Trophoblast cell (in vitro differentiated cells and primary cell): Measurements from ENCODE around the gene KAT6B.

Experiments
- DNase-seq, 2 donors: peaks; one replicate each; pipeline ENCODE4 v3.0.0-alpha.2; 2016
- H2AFZ ChIP-seq: 2 replicates; pipeline ENCODE4 v1.6.1; 2013; ENCODE audit warnings: low read length, moderate library complexity, mild to moderate bottlenecking; ENCODE audit not compliant: insufficient read depth, poor library complexity
- H2AK5ac ChIP-seq: 2 replicates; pipeline ENCODE4 v1.6.1; 2013; ENCODE audit warnings: mild to moderate bottlenecking, low read length
- H2BK120ac ChIP-seq: 2 replicates; pipeline ENCODE4 v1.6.1; 2013; ENCODE audit warnings: low read length, mild to moderate bottlenecking, moderate library complexity; ENCODE audit not compliant: insufficient read depth, poor library complexity
- H2BK12ac ChIP-seq: 2 replicates; pipeline ENCODE4 v1.6.1; 2013; ENCODE audit warnings: mild to moderate bottlenecking, low read length, moderate library complexity
- H2BK5ac ChIP-seq: 2 replicates; pipeline ENCODE4 v1.6.1; 2013; ENCODE audit warnings: low read length, low read depth, moderate library complexity, mild to moderate bottlenecking; ENCODE audit not compliant: poor library complexity
- H3K14ac ChIP-seq: 2 replicates; pipeline ENCODE4 v1.6.1; 2013; ENCODE audit warnings: mild to moderate bottlenecking, low read length
- H3K18ac ChIP-seq: 2 replicates; pipeline ENCODE4 v1.6.1; 2013; ENCODE audit warnings: mild to moderate bottlenecking, low read length
- H3K23ac ChIP-seq: 2 replicates; pipeline ENCODE4 v1.6.1; 2013; ENCODE audit warnings: low read length
- H3K27ac ChIP-seq: 2 replicates; pipeline ENCODE4 v1.5.1; 2013; ENCODE audit warnings: low read depth, mild to moderate bottlenecking, inconsistent platforms, low read length, moderate library complexity
- H3K27me3 ChIP-seq: 2 replicates; pipeline ENCODE4 v1.6.1; 2013; ENCODE audit warnings: inconsistent platforms, mild to moderate bottlenecking, low read length, moderate library complexity; ENCODE audit not compliant: insufficient read depth
- H3K36me3 ChIP-seq, 2 experiments: 1 replicate in 1 of 2; 2 replicates in 1 of 2; pipeline ENCODE4 v1.6.1; 2013; ENCODE audit warnings: low read length in 2 of 2, mild to moderate bottlenecking in 2 of 2, moderate library complexity in 1 of 2; ENCODE audit not compliant: insufficient read depth in 2 of 2, control insufficient read depth in 1 of 2
- H3K4ac ChIP-seq: 2 replicates; pipeline ENCODE4 v1.6.1; 2013; ENCODE audit warnings: low read depth, mild to moderate bottlenecking, low read length, moderate library complexity
- H3K4me1 ChIP-seq, 2 experiments: 1 replicate in 1 of 2; 2 replicates in 1 of 2; pipeline ENCODE4 v1.6.1; 2013; ENCODE audit warnings: low read length in 2 of 2, mild to moderate bottlenecking in 2 of 2, moderate library complexity in 1 of 2; ENCODE audit not compliant: insufficient read depth in 2 of 2, control insufficient read depth in 1 of 2
- H3K4me2 ChIP-seq: 2 replicates; pipeline ENCODE4 v1.6.1; 2013; ENCODE audit warnings: inconsistent platforms, mild to moderate bottlenecking, low read length, moderate library complexity
- H3K4me3 ChIP-seq: 2 replicates; pipeline ENCODE4 v1.5.1; 2013; ENCODE audit warnings: mild to moderate bottlenecking, low read depth, low read length, inconsistent platforms
- H3K79me1 ChIP-seq: one replicate; pipeline ENCODE4 v1.6.1; 2013; ENCODE audit warnings: low read length
- H3K79me2 ChIP-seq: 2 replicates; pipeline ENCODE4 v1.6.1; 2013; ENCODE audit warnings: low read length, mild to moderate bottlenecking; ENCODE audit not compliant: control insufficient read depth, insufficient read depth, poor library complexity
- H3K9ac ChIP-seq: 2 replicates; pipeline ENCODE4 v1.6.1; 2013; ENCODE audit warnings: mild to moderate bottlenecking, low read length
- H3K9me3 ChIP-seq: 2 replicates; pipeline ENCODE4 v1.6.1; 2013; ENCODE audit warnings: low read depth, mild to moderate bottlenecking, control low read depth, inconsistent platforms, low read length; ENCODE audit not compliant: insufficient read depth
- H4K12ac ChIP-seq: 2 replicates; pipeline ENCODE4 v1.6.1; 2013; ENCODE audit warnings: low read depth, mild to moderate bottlenecking, low read length, moderate library complexity
- H4K8ac ChIP-seq: 2 replicates; pipeline ENCODE4 v1.6.1; 2013; ENCODE audit warnings: low read depth, mild to moderate bottlenecking, low read length, moderate library complexity
- H4K91ac ChIP-seq: one replicate; pipeline ENCODE4 v1.6.1; 2013; ENCODE audit warnings: low read depth, mild to moderate bottlenecking, low read length, moderate library complexity
- WGBS: extraction: QIAGEN DNeasy Blood & Tissue Kit; methylation state at CpG from one replicate; pipeline ENCODE4 v1.1.7; 2013; ENCODE audit warnings: missing lambda C conversion rate; ENCODE audit not compliant: insufficient read length, insufficient coverage; ENCODE audit errors: extremely low coverage; 5-methylcytosine and 5-hydroxymethylcytosine counted together

KAT6B gene

GRCh38 chr10:74823791-74824183 lies 2.6 kb upstream of the KAT6B start:
- H2BK12ac ChIP-seq, result no peak overlapping the region
- WGBS, result no CpG with 5 or more reads among the region's 4 CpGs
- H2BK120ac ChIP-seq, result no peak overlapping the region
- no peak overlapping the region for H3K27ac ChIP-seq
- H3K79me1 ChIP-seq, result peaks cover 13% of the 10 kb centered on the region
- H3K36me3 ChIP-seq, result no peaks in the 10 kb centered on the region
- no peak overlapping the region for H3K4ac ChIP-seq
- no peak overlapping the region for H2AK5ac ChIP-seq
- H3K9me3 ChIP-seq, result no peaks in the 10 kb centered on the region
- no peak overlapping the region for H2BK5ac ChIP-seq
- H3K4me3 ChIP-seq, result no peak overlapping the region
- no peaks in the 10 kb centered on the region for H3K27me3 ChIP-seq
- H3K79me2 ChIP-seq, result peaks cover 10% of the 10 kb centered on the region
- DNase-seq, result no peak
- no peak overlapping the region for H3K4me2 ChIP-seq
- H4K12ac ChIP-seq, result no peak overlapping the region
- H4K8ac ChIP-seq, result no peak overlapping the region
- no peak overlapping the region for H3K9ac ChIP-seq
- peaks cover 2 to 15% of the 10 kb centered on the region in 2 experiments for H3K4me1 ChIP-seq
- no peak overlapping the region for H3K23ac ChIP-seq
- no peak overlapping the region for H3K14ac ChIP-seq
- no peak overlapping the region for H4K91ac ChIP-seq
- no peak overlapping the region for H3K18ac ChIP-seq
- H2AFZ ChIP-seq, result no peak overlapping the region

- no CpG with 5 or more reads among the region's 18 CpGs for WGBS
- Histone ChIP-seq H2BK12ac (no peak overlapping the region), H3K9ac (no peak overlapping the region), H2AFZ (peak overlapping the region; percentile 94), H4K91ac (peak overlapping the region; percentile 36), H3K4me2 (peak overlapping the region; percentile 100), H4K8ac (peak overlapping the region; percentile 95), H4K12ac (peak overlapping the region; percentile 95), H3K27me3 (no peaks in the 10 kb centered on the region), H2BK120ac (no peak overlapping the region), H3K4ac (no peak overlapping the region), H3K36me3 (no peaks in the 10 kb centered on the region), H3K9me3 (no peaks in the 10 kb centered on the region), H2AK5ac (no peak overlapping the region), H3K27ac (no peak overlapping the region), H3K79me2 (peaks cover 10% of the 10 kb centered on the region), H3K4me3 (peak overlapping the region; percentile 96), H3K14ac (no peak overlapping the region), H3K23ac (no peak overlapping the region), H2BK5ac (no peak overlapping the region), H3K4me1 (peaks cover 2 to 15% of the 10 kb centered on the region in 2 experiments), H3K18ac (no peak overlapping the region), H3K79me1 (peaks cover 13% of the 10 kb centered on the region)
- DNase-seq, result no peak
Observed at GRCh38 chr10:74824184-74824899, 2.1 kb upstream of the KAT6B start.

GRCh38 chr10:74824900-74825370 lies 1.5 kb upstream of the KAT6B start:
- Histone ChIP-seq H2AFZ (peak overlapping the region; percentile 94), H2AK5ac (peak overlapping the region; percentile 87), H3K9me3 (no peaks in the 10 kb centered on the region), H3K23ac (no peak overlapping the region), H3K27ac (no peak overlapping the region), H3K36me3 (no peaks in the 10 kb centered on the region), H3K4me1 (peaks cover 2 to 15% of the 10 kb centered on the region in 2 experiments), H2BK5ac (peak overlapping the region; percentile 43), H3K4me3 (peak overlapping the region; percentile 96), H3K79me1 (peaks cover 13% of the 10 kb centered on the region), H4K12ac (peak overlapping the region; percentile 95), H3K18ac (peak overlapping the region; percentile 91), H2BK12ac (peak overlapping the region; percentile 65), H2BK120ac (peak overlapping the region; percentile 77), H3K27me3 (no peaks in the 10 kb centered on the region), H3K14ac (peak overlapping the region; percentile 97), H3K9ac (peak overlapping the region; percentile 66), H4K91ac (peak overlapping the region; percentile 36), H4K8ac (peak overlapping the region; percentile 95), H3K79me2 (peaks cover 10% of the 10 kb centered on the region), H3K4me2 (peak overlapping the region; percentile 100), H3K4ac (peak overlapping the region; percentile 49)
- no CpG with 5 or more reads among the region's 43 CpGs for WGBS
- no peak for DNase-seq

- Histone ChIP-seq H3K36me3 (no peaks in the 10 kb centered on the region), H4K91ac (peak overlapping the region; percentile 90), H3K79me1 (peaks cover 13% of the 10 kb centered on the region), H3K27ac (peak overlapping the region; percentile 58), H4K12ac (peak overlapping the region; percentile 25), H2AK5ac (peak overlapping the region; percentile 60), H4K8ac (peak overlapping the region; percentile 83), H3K4me2 (peak overlapping the region; percentile 100), H3K4ac (peak overlapping the region; percentile 39), H3K4me1 (peaks cover 2 to 15% of the 10 kb centered on the region in 2 experiments), H3K23ac (no peak overlapping the region), H2BK5ac (peak overlapping the region; percentile 25), H3K79me2 (peaks cover 10% of the 10 kb centered on the region), H3K4me3 (peak overlapping the region; percentile 96), H2BK12ac (peak overlapping the region; percentile 42), H2AFZ (peak overlapping the region; percentile 94), H3K27me3 (no peaks in the 10 kb centered on the region), H2BK120ac (peak overlapping the region; percentile 78), H3K14ac (peak overlapping the region; percentile 10), H3K9me3 (no peaks in the 10 kb centered on the region), H3K18ac (peak overlapping the region; percentile 4), H3K9ac (peak overlapping the region; percentile 85)
- peak in 1 of 2 donors; percentile 42 for DNase-seq
- WGBS, result no CpG with 5 or more reads among the region's 89 CpGs
Observed at GRCh38 chr10:74825371-74826141, 844 bp upstream of the KAT6B start.
